Stimulated activated CD4-positive, alpha-beta T cell treated with anti-CD3 and anti-CD28 coated beads, Interleukin-15, amount 100 ng/mL, for 24 hours (primary cell): ENCODE results near the gene SLC12A7.
"Not testable (repeated sequence)": the region's sequence is repeated elsewhere in the genome, so short reads cannot be mapped to it uniquely, and the experiment has no call there.

Source experiments
- DNase-seq: peaks from one replicate; pipeline ENCODE4 v3.0.0-alpha.2; 2020

SLC12A7 gene

DNA sequence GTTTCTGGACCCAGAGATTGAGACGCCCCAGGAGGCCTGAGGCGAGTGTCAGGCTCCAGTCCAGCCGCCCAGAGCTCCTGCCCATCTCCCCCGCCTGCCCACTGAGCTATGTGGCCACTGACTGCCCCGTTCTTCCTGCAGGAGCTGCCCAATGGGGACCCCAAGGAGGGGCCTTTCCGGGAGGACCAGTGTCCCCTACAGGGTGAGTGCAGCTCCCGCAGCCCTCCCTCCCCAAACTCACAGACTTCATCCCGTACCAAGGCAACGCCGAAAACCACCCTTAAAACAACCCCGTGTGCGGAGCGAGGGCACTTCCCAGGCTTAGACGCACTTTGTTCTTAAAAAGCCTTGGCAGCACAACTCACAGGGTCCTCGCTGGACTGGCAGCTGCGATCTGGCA, 79.9 kb downstream of the SLC12A7 start:
- DNase-seq = no peak

GRCh38 chr5:1031306-1031959, 80.4 kb downstream of the SLC12A7 start:
- no peak for DNase-seq

DNA sequence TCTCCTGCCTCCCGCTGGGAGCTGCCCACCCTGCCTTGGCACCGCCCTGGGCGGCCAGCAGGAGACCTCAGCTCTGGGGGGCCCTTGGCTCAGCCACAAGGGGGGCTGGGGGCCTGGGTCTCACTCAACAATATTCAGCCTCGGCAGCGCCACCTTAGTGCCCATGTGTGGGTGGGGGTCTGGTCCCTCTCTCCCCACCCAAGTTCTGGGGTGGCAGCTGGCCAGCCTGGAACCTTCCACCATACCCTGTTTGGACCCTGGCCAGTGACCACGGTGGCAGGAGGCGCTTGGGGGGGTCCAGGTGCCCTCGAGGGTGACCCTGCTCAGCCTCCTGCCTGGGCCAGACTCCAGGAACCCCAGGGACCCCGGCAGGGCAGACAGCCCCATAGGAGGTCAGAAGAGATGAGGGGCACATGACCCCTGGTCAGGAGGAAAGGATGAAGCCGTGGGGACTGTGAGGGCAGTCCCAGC, 81.0 kb downstream of the SLC12A7 start:
- no peak for DNase-seq

GRCh38 chr5:1029945-1030625, 81.8 kb downstream of the SLC12A7 start:
- no peak for DNase-seq

GRCh38 chr5:1029282-1029944, 82.5 kb downstream of the SLC12A7 start:
- no peak for DNase-seq

DNA sequence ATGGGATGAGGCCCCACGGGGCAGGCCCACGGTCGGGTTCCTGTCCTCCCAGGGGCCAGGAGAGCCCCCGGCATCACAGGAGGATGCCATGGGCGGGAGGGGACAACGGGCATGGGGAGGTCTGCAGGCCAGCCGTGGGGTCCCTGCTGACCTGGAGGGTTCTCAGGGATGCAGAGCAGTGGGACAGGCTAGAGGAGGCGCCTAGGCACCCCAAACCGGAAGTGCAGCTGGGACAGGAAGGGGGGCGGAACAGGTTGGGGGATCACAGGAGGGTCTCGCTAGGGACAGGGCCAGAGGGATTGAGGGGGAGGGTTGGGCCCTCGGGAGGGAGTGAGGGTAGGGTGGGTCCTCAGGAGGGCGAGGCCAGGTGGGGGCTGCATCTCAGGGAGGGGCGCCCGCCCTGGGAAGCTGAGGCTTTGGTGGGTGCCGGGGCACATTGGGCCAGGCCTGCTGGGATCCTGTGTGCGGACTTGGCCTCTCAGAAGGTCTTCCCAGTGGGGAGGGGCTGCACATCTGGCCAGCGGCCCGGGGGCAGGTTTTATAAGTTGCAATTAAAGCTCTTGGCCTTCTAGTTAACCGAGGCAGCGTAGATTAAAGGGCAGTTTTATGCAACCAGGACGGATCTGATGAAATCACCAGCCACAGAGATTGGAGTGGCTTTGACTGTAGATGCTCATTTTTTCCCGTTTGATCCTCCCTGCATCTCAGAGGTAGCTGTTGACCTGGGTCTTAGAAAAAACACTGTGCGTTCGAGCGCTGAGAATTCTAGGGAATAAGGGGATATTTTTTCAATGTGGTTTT, 83.2 kb downstream of the SLC12A7 start:
- no peak for DNase-seq

GRCh38 chr5:1027631-1028441, 84.0 kb downstream of the SLC12A7 start:
- no peak for DNase-seq

GRCh38 chr5:1026700-1027621, 84.9 kb downstream of the SLC12A7 start:
- DNase-seq = no peak

GRCh38 chr5:1021969-1022336, 89.9 kb downstream of the SLC12A7 start:
- DNase-seq = not testable (repeated sequence)

GRCh38 chr5:1021136-1021968, 90.5 kb downstream of the SLC12A7 start:
- no peak for DNase-seq

GRCh38 chr5:1020452-1020961, 91.4 kb downstream of the SLC12A7 start:
- no peak for DNase-seq

- no peak for DNase-seq
Observed at GRCh38 chr5:1019001-1019905, 92.6 kb downstream of the SLC12A7 start.

- no peak for DNase-seq
Observed at GRCh38 chr5:1018596-1018995, 93.3 kb downstream of the SLC12A7 start.

DNA sequence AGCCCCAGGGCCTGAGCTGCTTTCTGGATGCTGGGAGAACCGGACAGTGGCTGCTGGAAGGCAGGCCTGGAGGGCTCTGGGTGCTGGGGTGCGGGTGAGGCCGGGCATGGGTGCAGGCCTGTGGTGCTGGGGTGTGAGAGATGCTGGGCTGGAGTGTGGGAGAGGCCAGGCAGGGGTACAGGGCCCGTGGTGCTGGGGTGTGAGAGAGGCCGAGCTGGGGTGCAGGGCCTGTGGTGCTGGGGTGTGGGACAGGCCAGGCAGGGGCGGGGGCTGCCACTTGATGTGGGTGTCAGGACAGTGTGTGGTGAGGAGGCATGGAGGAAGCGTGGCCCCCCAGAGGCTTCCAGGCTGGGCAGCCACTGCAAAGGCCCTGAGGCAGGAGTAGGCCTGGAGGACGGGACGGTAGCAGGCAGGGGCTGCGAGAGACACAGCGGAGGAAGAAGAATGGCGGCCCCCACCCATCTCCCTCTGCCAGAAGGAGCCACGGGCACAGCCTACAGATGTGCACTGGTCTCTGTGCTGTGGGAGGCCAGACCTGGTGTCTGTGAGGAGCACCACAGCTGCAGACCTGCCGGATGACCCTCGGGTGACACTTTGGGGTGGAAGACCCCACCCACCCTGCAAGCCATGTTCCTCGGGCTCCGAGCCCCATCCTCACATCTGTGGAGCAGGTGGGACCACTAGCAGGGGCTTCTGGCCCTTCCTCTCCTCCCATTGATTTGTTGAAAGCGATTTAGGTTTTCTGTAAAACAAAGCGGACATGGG, 94.0 kb downstream of the SLC12A7 start:
- DNase-seq = no peak

DNA sequence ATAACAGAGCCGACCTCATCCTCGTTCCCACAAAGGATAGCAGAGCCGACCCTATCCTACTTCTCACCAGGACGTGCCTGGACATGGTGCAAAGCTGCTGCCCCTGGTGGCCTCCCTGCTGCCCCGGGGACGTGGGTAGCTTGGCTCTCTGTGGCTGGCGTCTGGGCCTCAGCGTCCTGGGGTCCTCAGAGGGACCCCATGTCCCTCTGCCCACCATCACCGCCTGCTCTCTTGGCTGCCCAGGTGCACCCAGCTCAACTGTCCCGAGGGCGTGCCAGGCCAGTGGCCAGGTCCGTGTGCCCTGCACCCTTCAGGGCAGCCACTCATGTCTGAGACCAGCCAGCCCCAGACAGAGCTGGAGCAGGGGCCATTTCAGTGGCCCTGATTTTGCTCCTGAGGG, 94.8 kb downstream of the SLC12A7 start:
- no peak for DNase-seq

- no peak for DNase-seq
Observed at GRCh38 chr5:1016476-1016875, 95.4 kb downstream of the SLC12A7 start.

DNA sequence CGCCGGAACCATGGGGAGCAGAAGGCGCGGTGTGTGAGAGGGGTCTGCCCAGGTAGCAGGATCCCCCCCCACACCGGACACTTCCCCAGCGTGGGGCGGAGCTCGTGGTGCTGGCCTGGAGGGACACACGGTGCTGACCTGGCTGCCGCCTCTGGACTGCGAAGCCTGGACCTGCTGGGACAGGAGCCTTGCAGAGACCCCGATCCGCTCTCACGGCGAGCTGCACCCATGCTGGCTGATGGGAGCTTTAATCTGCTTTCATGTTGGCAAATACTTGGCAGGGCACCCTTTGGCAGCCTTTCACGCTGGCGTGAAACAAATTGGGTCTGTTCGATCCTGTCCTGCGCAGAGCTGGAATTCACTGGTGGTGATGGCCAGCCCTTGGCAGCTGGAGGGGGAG, 95.8 kb downstream of the SLC12A7 start:
- DNase-seq = no peak

DNA sequence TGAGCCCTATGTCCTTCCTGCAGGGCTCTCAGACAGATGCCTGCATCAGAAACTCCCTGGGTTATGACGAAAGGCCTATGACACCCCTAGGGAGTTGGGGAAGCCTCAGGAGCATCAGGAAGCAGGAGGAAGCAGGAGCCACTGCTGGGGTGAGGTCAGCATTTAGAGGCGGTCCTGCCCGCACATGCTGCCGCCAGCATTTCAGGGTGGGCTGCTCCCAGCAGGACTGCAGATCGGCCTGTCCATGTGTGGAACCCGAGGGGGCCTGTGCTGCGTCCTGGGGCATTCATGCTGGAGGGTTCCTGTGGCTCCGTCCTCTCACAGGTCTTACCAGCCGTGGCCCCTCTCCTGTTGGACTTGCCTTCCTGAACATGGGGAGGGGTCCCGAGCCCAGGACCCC, 96.4 kb downstream of the SLC12A7 start:
- no peak for DNase-seq
